Heart left ventricle (tissue), 16 donors: ENCODE results near the gene MRPS10. TPM values are rescaled to one million over a fixed set of nuclear protein-coding genes. Genes with fewer than 3 reads are reported as not detected.
A peak's percentile ranks its signal among the peaks of the same experiment; 100 is the strongest.

ENCODE experiments used
- ATAC-seq, 4 donors: fragments of 200-7000 bp; cut with Tn5 transposase; one replicate each; pipeline ENCODE4 v1.9.1; 2020 to 2022; ENCODE audit warnings: moderate library complexity in 4 of 4, mild to moderate bottlenecking in 3 of 4, moderate number of reproducible peaks in 1 of 4
- DNase-seq, 5 donors: peaks; one replicate each; pipeline ENCODE4 v3.0.0-alpha.2; 2020
- H3K27ac ChIP-seq, 12 donors: fragments of 200-600 bp; sonication (generic) in 4 of 12; one replicate each; pipeline versions ENCODE4 v1.5.0 to v1.8.0; 2016 to 2022; ENCODE audit warnings: mild to moderate bottlenecking in 2 of 12
- H3K27me3 ChIP-seq, 9 donors: fragments of 200-600 bp; sonication (generic) in 2 of 9; one replicate each; pipeline versions ENCODE4 v1.5.1 to v1.8.0; 2016 to 2022; ENCODE audit warnings: mild to moderate bottlenecking in 3 of 9
- H3K36me3 ChIP-seq, 9 donors: fragments of 200-600 bp; sonication (generic) in 2 of 9; one replicate each; pipeline versions ENCODE4 v1.5.0 to v1.8.0; 2018 to 2022; ENCODE audit warnings: mild to moderate bottlenecking in 2 of 9
- H3K4me1 ChIP-seq, 12 donors: fragments of 200-600 bp; sonication (generic) in 4 of 12; one replicate each; pipeline versions ENCODE4 v1.5.0 to v1.8.0; 2016 to 2022; ENCODE audit warnings: mild to moderate bottlenecking in 3 of 12
- H3K4me3 ChIP-seq, 12 donors: fragments of 200-600 bp; sonication (generic) in 4 of 12; one replicate each; pipeline versions ENCODE4 v1.5.0 to v1.8.0; 2017 to 2022; ENCODE audit warnings: mild to moderate bottlenecking in 9 of 12, moderate library complexity in 4 of 12
- H3K9me3 ChIP-seq, 12 donors: fragments of 200-600 bp; sonication (generic) in 4 of 12; one replicate each; pipeline versions ENCODE4 v1.5.0 to v1.8.0; 2016 to 2022; ENCODE audit warnings: mild to moderate bottlenecking in 1 of 12
- POLR2A ChIP-seq, 2 donors: fragments of 450-650 bp; IDR thresholded peaks; one replicate each; pipeline ENCODE4 v1.6.1; 2017; ENCODE audit warnings: antibody characterized with exemption in 2 of 2, mild to moderate bottlenecking in 2 of 2, moderate library complexity in 2 of 2
- WGBS, 4 donors: extraction: QIAGEN DNeasy Blood & Tissue Kit in 2 of 4; methylation state at CpG; one replicate each; pipeline versions ENCODE4 v1.1.5 to v1.1.7; 2013 to 2018; 5-methylcytosine and 5-hydroxymethylcytosine counted together
- intact Hi-C, 10 donors: fragments of 100-400 bp; cut with DNase I; formaldehyde crosslinking; loops; one replicate each; pipeline versions ENCODE4 v1.11.1 to v1.14.2; 2022
- polyA plus RNA-seq, 2 donors: library from polyadenylated mRNA; stranded (reverse); fragments of 200-250 nt; gene quantifications; one replicate each; pipeline ENCODE4 v1.2.3, GENCODE V29; 2013
- total RNA-seq, 9 donors: library from RNA; depleted of rRNA in 2 of 9; stranded (reverse); fragments of >200 nt in 2 of 9; fragmentation: NEBNext Ultra II Directional in 3 of 9; extraction: Animal tissue kit (Norgen Biotek cat#: 25700) in 3 of 9; gene quantifications; one replicate each; pipeline versions ENCODE4 v1.1.0 to v1.2.4, GENCODE V29; 2016 to 2023
- TF ChIP-seq, protein P1 (sequence below), 12 donors: fragments of 200-600 bp; sonication (generic) in 4 of 12; IDR thresholded peaks; one replicate each; pipeline versions ENCODE4 v1.5.0 to v1.8.0; 2018 to 2022; ENCODE audit warnings: antibody characterized with exemption in 12 of 12, mild to moderate bottlenecking in 5 of 12
- donor health status: ischemic (EF 13 %, LVEDD 7.1; RV severe dilation, severe dysfunction).
- donor health status: healthy with polysubstance abuse.
- donor health status: DM: no; HTN: yes; CAD: no.
- donor health status: DM: no; HTN: no; CAD: no.
- donor health status: ischemic (EF 25% LVEDD 6.9; RV normal size, moderate dysfunction).
- donor health status: ischemic (EF 25% LVEDD 5.7; RV mildly dilated, moderate dysfunction).
- donor health status: healthy.
- donor health status: DM: yes; HTN: yes; CAD: no.
- donor health status: ischemic (EF 35%, LVEDD 5.7; RV mildly dilated, moderate dysfunction).
- donor health status: nonischemic (EF 11% LVEDD 7.7; RV severe dilation, severe dysfunction).
- donor health status: DM: yes; HTN: yes; CAD: no.
- donor health status: PGD.
- donor health status: ischemic (EF 29% LVEDD 5.4; RV normal size, mild dysfunction).
- donor health status: nonischemic (EF 23%, LVEDD 6.1; RV moderate dilation, normal function).

MRPS10 gene
- total and polyA plus RNA-seq, 11 donors, result 36.9 to 73.5 (median 53.4) TPM

DNA sequence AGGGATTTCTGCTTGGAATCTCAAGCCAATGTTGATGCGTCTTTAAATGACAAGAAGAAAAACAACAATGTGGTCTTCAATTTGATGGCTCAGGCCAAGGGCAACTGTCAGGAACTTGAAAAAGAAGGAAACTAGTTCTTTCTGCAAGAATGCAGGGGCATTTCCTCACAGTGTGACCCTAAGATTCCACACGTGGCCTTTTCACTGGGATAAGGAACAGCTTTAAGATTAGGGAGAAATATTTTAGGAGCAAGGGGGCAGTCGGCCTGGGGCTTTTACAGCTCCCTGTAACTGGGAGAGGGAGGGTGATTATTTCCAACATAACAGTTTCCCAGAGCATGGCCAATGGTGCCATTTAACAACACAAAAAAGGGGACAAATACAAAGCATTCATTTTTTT, 39.4 kb upstream of the MRPS10 start:
- Histone ChIP-seq H3K4me1 (peaks cover 0 to 34% (median 17%) of the 10 kb centered on the region in 12 donors), H3K27me3 (no peaks in the 10 kb centered on the region), H3K4me3 (no peak overlapping the region), H3K36me3 (peaks cover 0 to 52% (median 14%) of the 10 kb centered on the region in 9 donors), H3K27ac (peak overlapping the region in 1 of 12 donors; percentile 15), H3K9me3 (no peaks in the 10 kb centered on the region)
- no peak for TF ChIP-seq POLR2A (IDR thresholded peaks at IDR 0.05)
- TF ChIP-seq, protein P1, sequence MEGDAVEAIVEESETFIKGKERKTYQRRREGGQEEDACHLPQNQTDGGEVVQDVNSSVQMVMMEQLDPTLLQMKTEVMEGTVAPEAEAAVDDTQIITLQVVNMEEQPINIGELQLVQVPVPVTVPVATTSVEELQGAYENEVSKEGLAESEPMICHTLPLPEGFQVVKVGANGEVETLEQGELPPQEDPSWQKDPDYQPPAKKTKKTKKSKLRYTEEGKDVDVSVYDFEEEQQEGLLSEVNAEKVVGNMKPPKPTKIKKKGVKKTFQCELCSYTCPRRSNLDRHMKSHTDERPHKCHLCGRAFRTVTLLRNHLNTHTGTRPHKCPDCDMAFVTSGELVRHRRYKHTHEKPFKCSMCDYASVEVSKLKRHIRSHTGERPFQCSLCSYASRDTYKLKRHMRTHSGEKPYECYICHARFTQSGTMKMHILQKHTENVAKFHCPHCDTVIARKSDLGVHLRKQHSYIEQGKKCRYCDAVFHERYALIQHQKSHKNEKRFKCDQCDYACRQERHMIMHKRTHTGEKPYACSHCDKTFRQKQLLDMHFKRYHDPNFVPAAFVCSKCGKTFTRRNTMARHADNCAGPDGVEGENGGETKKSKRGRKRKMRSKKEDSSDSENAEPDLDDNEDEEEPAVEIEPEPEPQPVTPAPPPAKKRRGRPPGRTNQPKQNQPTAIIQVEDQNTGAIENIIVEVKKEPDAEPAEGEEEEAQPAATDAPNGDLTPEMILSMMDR (IDR thresholded peaks at IDR 0.05), result no peak
- ATAC-seq, result no peak
- 58 to 72% (median 68%) methylated on average over 3 of the region's 3 CpGs for WGBS, 4 donors
- DNase-seq, result no peak
- intact Hi-C loops, result loop anchor here in 1 of 10 donors (5.0 kb wide), 1 partner anchor 290 kb away; no protein-coding TSS in a partner anchor

DNA sequence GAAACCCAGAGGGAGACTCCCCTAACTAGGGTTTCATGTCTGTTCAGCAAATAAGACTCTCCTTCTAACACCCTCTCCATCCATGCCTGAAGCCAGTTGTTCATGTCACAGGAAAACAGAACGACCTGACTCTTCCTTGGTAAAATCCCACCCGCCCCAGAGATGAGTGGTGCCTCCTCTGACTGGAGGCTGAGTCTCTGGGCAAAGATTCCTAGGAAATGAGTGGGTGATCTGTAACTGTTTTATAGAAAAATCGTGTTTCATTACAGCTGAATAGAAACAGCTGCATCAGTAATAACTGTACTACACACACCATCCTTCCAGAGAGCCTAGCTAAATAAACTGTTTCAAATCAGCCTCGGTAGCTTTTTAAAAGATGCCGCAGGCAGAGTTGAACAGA, 37.4 kb upstream of the MRPS10 start:
- no peak for TF ChIP-seq POLR2A (IDR thresholded peaks at IDR 0.05)
- TF ChIP-seq, protein P1 (IDR thresholded peaks at IDR 0.05), result no peak
- no peak overlapping the region for H3K4me3 ChIP-seq
- H3K27ac ChIP-seq, result no peak overlapping the region
- no peaks in the 10 kb centered on the region for H3K27me3 ChIP-seq
- peaks cover 0 to 37% (median 20%) of the 10 kb centered on the region in 12 donors for H3K4me1 ChIP-seq
- no peak for ATAC-seq
- H3K36me3 ChIP-seq, result peaks cover 0 to 52% (median 14%) of the 10 kb centered on the region in 9 donors
- 72 to 91% (median 86%) methylated on average over 5 of the region's 5 CpGs for WGBS, 4 donors
- DNase-seq, result no peak
- intact Hi-C loops, result loop anchor here in 1 of 10 donors (5.0 kb wide), 1 partner anchor 292 kb away; no protein-coding TSS in a partner anchor
- H3K9me3 ChIP-seq, result no peaks in the 10 kb centered on the region

- ATAC-seq (no peak), DNase-seq (no peak)
- no peak for TF ChIP-seq POLR2A (IDR thresholded peaks at IDR 0.05)
- TF ChIP-seq, protein P1 (IDR thresholded peaks at IDR 0.05), result no peak
- H3K4me1 ChIP-seq, result peaks cover 0 to 42% (median 22%) of the 10 kb centered on the region in 12 donors
- 72 to 80% (median 75%) methylated on average over 9 of the region's 9 CpGs for WGBS, 4 donors
- intact Hi-C loops, result no loop called here
- H3K27ac ChIP-seq, result no peak overlapping the region
- H3K36me3 ChIP-seq, result peaks cover 0 to 52% (median 14%) of the 10 kb centered on the region in 9 donors
- no peak overlapping the region for H3K4me3 ChIP-seq
- H3K27me3 ChIP-seq, result no peaks in the 10 kb centered on the region
- H3K9me3 ChIP-seq, result no peaks in the 10 kb centered on the region
Measured at GRCh38 chr6:42254505-42254904, 36.8 kb upstream of the MRPS10 start.

GRCh38 chr6:42251911-42252637, 34.4 kb upstream of the MRPS10 start:
- H3K36me3 ChIP-seq, result peaks cover 0 to 57% (median 14%) of the 10 kb centered on the region in 9 donors
- ATAC-seq, result peak; percentile 62 to 88 (median 85)
- no peaks in the 10 kb centered on the region for H3K9me3 ChIP-seq
- H3K27ac ChIP-seq, result peak overlapping the region; percentile 22 to 86 (median 74)
- 8 to 14% (median 12%) methylated on average over 8 to 9 of the region's 9 CpGs for WGBS, 4 donors
- no peaks in the 10 kb centered on the region for H3K27me3 ChIP-seq
- H3K4me3 ChIP-seq, result no peak overlapping the region
- peaks cover 0 to 48% (median 22%) of the 10 kb centered on the region in 12 donors for H3K4me1 ChIP-seq
- intact Hi-C loops, result no loop called here
- DNase-seq, result peak; percentile 78 to 87 (median 84)
- no peak for TF ChIP-seq POLR2A (IDR thresholded peaks at IDR 0.05)
- TF ChIP-seq, protein P1 (IDR thresholded peaks at IDR 0.05), result no peak
